GM12801 (cell line): ENCODE measurements around the gene ATP13A2.

ENCODE experiments used
- CTCF ChIP-seq: IDR thresholded peaks from one replicate; pipeline ENCODE4 v1.5.1; 2011; ENCODE audit warnings: control low read depth; ENCODE audit not compliant: insufficient read length; ENCODE audit errors: extremely low read depth

The ATP13A2 gene

GRCh38 chr1:17028662-17029188, 17.0 kb upstream of the ATP13A2 start:
- TF ChIP-seq CTCF: no peak

- no peak for TF ChIP-seq CTCF
Measured at GRCh38 chr1:17027900-17028299, 16.2 kb upstream of the ATP13A2 start.

- no peak for TF ChIP-seq CTCF
Measured at GRCh38 chr1:17027403-17027802, 15.7 kb upstream of the ATP13A2 start.

GRCh38 chr1:17024721-17025120, 13.0 kb upstream of the ATP13A2 start:
- no peak for TF ChIP-seq CTCF

- no peak for TF ChIP-seq CTCF
Measured at GRCh38 chr1:17023573-17023972, 11.8 kb upstream of the ATP13A2 start.

GRCh38 chr1:17023102-17023501, 11.4 kb upstream of the ATP13A2 start:
- no peak for TF ChIP-seq CTCF

GRCh38 chr1:17021896-17022295, 10.2 kb upstream of the ATP13A2 start:
- TF ChIP-seq CTCF: no peak

GRCh38 chr1:17020502-17020901, 8.8 kb upstream of the ATP13A2 start:
- TF ChIP-seq CTCF: no peak
